ENCODE results near the gene REELD1. TPM values are rescaled to one million over a fixed set of nuclear protein-coding genes. Genes with fewer than 3 reads are reported as not detected.

Gene REELD1
- total and polyA plus RNA-seq, 10 of the 15 experiments (the other 5 are each of a cell fraction or from before 2014, with no cell fraction given) = 0.11 to 3.9 (median 0.62) TPM

DNA sequence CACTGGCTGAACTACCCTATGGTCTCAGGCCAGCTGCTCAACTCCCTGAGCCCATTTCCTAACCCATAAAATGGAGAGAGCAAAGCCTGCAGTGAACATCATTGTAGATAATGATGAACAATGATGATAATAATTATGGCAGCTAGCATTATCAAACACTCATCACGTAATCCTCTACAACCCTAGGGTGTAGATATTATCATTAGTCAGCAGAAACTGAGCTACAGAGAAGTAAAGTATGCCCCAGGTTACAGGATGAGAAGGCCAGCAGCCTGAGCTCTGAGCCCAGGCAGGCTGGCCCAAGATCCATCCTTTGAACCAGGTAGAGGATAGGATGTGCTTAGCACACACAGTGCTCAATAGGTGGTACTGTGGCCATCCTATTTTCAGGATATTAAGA lies 43.2 kb downstream of the REELD1 start (continued):
- TF ChIP-seq ZNF24 (IDR thresholded peaks at IDR 0.05) (no peak), ZSCAN29 (IDR thresholded peaks at IDR 0.05) (no peak), SREBF1 (IDR thresholded peaks at IDR 0.05; ENCODE audit: low read length) (no peak), MEF2A (IDR thresholded peaks at IDR 0.05; ENCODE audit: insufficient read depth, low read depth, low read length) (no peak), JUNB (IDR thresholded peaks at IDR 0.05) (no peak), NFYA (IDR thresholded peaks at IDR 0.05; ENCODE audit: borderline replicate concordance, low read depth, low read length) (no peak), BRCA1 (IDR thresholded peaks at IDR 0.05; ENCODE audit: low read depth, low read length) (no peak), CEBPB (IDR thresholded peaks at IDR 0.05; ENCODE audit: borderline replicate concordance in 1 of 2, low read depth in 2 of 2, low read length in 2 of 2) (no peak)

- DNase-seq (ENCODE audit: low read depth, low spot score) (no peak), ATAC-seq (no peak), FAIRE-seq (no peak)
- ChIA-PET SMC1A (ENCODE audit: uncharacterized antibody, unreplicated experiment) (interaction anchor here (1.0 to 3.7 kb wide), 15 partner anchors 9 to 836 kb away, joined by 3 to 28 read pairs (median 5); no protein-coding TSS in a partner anchor), CTCF (interaction anchor here (0.8 to 1.3 kb wide), 4 partner anchors 8 to 16 kb away, joined by 3 to 7 read pairs (median 4); no protein-coding TSS in a partner anchor), POLR2A (interaction anchor here (1.3 kb wide), 1 partner anchor 52 kb away, joined by 3 read pairs; no protein-coding TSS in a partner anchor), RAD21 (ENCODE audit: unreplicated experiment) (interaction anchor here (0.6 to 1.2 kb wide), 2 partner anchors 13 to 536 kb away, joined by 3 to 5 read pairs; no protein-coding TSS in a partner anchor)
- intact Hi-C loops (cut with micrococcal nuclease; ENCODE audit: unreplicated experiment) = no loop called here
- Histone ChIP-seq H3K36me3 (ENCODE audit: control insufficient read depth in 2 of 2, insufficient read depth in 2 of 2, low read length in 1 of 2) (peaks cover 0 to 4% of the 10 kb centered on the region in 2 experiments; a peak in 1 of 4 replicates), H3K27me3 (replicated peaks in 1 of 2; ENCODE audit: control insufficient read depth in 2 of 2, insufficient read depth in 2 of 2, low read length in 1 of 2) (no peaks in the 10 kb centered on the region), H2AFZ (ENCODE audit: control insufficient read depth, low read depth, low read length) (no peak overlapping the region), H3K9me3 (replicated peaks; ENCODE audit: control insufficient read depth, insufficient read depth, low read length) (no peaks in the 10 kb centered on the region), H4K20me1 (ENCODE audit: control insufficient read depth, insufficient read depth) (no peaks in the 10 kb centered on the region), H3K4me3 (no peak overlapping the region), H3K27ac (ENCODE audit: control insufficient read depth, insufficient read depth) (no peak overlapping the region), H3K79me2 (ENCODE audit: control insufficient read depth, insufficient read depth, low read length) (no peaks in the 10 kb centered on the region), H3K9ac (ENCODE audit: control insufficient read depth, insufficient read depth, low read length) (no peak overlapping the region), H3K4me2 (ENCODE audit: control insufficient read depth, insufficient read depth) (no peak overlapping the region), H3K4me1 (ENCODE audit: control insufficient read depth, insufficient read depth, low read length) (no peaks in the 10 kb centered on the region)
- BruUV-seq (replicated peaks) = no TSS peak
- TF ChIP-seq TBL1XR1 (IDR thresholded peaks at IDR 0.05; ENCODE audit: low read depth, low read length) (no peak), CEBPZ (IDR thresholded peaks at IDR 0.05; ENCODE audit: low read depth, low read length) (no peak), FOXK2 (IDR thresholded peaks at IDR 0.05) (no peak)
- TF ChIP-seq, protein P1, sequence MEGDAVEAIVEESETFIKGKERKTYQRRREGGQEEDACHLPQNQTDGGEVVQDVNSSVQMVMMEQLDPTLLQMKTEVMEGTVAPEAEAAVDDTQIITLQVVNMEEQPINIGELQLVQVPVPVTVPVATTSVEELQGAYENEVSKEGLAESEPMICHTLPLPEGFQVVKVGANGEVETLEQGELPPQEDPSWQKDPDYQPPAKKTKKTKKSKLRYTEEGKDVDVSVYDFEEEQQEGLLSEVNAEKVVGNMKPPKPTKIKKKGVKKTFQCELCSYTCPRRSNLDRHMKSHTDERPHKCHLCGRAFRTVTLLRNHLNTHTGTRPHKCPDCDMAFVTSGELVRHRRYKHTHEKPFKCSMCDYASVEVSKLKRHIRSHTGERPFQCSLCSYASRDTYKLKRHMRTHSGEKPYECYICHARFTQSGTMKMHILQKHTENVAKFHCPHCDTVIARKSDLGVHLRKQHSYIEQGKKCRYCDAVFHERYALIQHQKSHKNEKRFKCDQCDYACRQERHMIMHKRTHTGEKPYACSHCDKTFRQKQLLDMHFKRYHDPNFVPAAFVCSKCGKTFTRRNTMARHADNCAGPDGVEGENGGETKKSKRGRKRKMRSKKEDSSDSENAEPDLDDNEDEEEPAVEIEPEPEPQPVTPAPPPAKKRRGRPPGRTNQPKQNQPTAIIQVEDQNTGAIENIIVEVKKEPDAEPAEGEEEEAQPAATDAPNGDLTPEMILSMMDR (IDR thresholded peaks at IDR 0.05 in 2 of 3, conservative IDR thresholded peaks at IDR 0.05 in 1 of 3; ENCODE audit: control insufficient read depth in 2 of 3, extremely low read depth in 1 of 3, insufficient read depth in 1 of 3, low read depth in 3 of 3, low read length in 3 of 3) = no peak
- WGBS (ENCODE audit: insufficient coverage, insufficient replicate concordance, low lambda C conversion rate, missing lambda C conversion rate) = 96% methylated on average over 4 of the region's 4 CpGs
- in situ Hi-C loops (cut with MboI) = no loop called here
Measured at GRCh38 chr4:146260521-146260920, 46.2 kb downstream of the REELD1 start.
